ENCODE data around the gene KRR1.

The KRR1 gene

GRCh38 chr12:75478116-75478794 is 33.2 kb downstream of the KRR1 start:
- DNase-seq (ENCODE audit: extremely low read depth, low read depth): no peak
- no peak for TF ChIP-seq CTCF (IDR thresholded peaks at IDR 0.05; ENCODE audit: low read depth, low read length, missing control alignments)
- H3K4me3 ChIP-seq (replicated peaks; ENCODE audit: low read depth, low read length): no peak overlapping the region

DNA sequence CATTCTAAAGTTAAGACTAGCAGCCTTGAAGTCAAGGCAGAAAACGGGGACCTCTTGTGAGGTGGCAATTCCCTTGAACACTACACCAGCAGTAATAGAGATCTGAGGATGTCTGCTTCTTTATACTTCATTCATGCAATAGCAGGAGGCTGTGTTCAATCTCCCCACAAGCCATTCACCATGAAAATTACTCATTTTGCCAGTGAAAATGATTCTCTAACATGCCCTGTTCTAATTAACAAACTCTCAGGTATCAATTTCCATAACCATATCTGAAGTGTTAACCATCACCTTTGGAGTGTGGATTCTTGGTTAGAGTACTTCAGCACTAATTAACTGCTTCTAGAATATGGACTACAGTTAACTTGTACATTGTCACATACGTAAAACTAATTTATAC is 34.3 kb downstream of the KRR1 start:
- no peak for TF ChIP-seq CTCF (IDR thresholded peaks at IDR 0.05; ENCODE audit: low read depth, low read length, missing control alignments)
- no peak overlapping the region for H3K4me3 ChIP-seq (replicated peaks; ENCODE audit: low read depth, low read length)

GRCh38 chr12:75476071-75476470 is 35.3 kb downstream of the KRR1 start:
- DNase-seq (ENCODE audit: extremely low read depth, low read depth): no peak
- H3K4me3 ChIP-seq (replicated peaks; ENCODE audit: low read depth, low read length): no peak overlapping the region
- TF ChIP-seq CTCF (IDR thresholded peaks at IDR 0.05; ENCODE audit: low read depth, low read length, missing control alignments): no peak

More for the DNA sequence above, 34.3 kb downstream of the KRR1 start:
- no peak for DNase-seq (ENCODE audit: extremely low read depth, low read depth)

- DNase-seq (ENCODE audit: extremely low read depth, low read depth): no peak
- TF ChIP-seq CTCF (IDR thresholded peaks at IDR 0.05; ENCODE audit: low read depth, low read length, missing control alignments): no peak
- no peak overlapping the region for H3K4me3 ChIP-seq (replicated peaks; ENCODE audit: low read depth, low read length)
Measured at GRCh38 chr12:75474116-75474515, 37.3 kb downstream of the KRR1 start.

GRCh38 chr12:75471902-75472890 is 39.2 kb downstream of the KRR1 start:
- TF ChIP-seq CTCF (IDR thresholded peaks at IDR 0.05; ENCODE audit: low read depth, low read length, missing control alignments): no peak
- H3K4me3 ChIP-seq (replicated peaks; ENCODE audit: low read depth, low read length): no peak overlapping the region
- DNase-seq (ENCODE audit: extremely low read depth, low read depth): no peak

DNA sequence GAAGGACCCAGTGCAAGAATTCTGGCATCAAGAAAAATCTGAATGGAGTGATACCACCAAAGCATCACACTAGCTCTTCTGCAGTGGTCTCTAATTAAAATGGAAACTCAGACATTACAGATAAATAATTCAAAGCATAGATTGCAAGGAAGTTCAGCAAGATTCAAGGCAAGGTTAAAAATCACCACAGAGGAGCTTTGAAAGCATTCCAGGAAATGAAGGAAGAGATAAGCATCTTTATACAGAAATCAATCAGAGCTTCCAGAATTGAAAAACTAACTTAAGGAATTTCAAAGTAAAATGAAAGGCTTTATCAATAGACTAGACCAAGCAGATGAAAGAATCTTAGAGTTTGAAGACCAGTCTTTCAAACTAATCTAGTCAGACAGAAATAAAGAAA is 51.2 kb downstream of the KRR1 start:
- DNase-seq (ENCODE audit: extremely low read depth, low read depth): no peak
- H3K4me3 ChIP-seq (replicated peaks; ENCODE audit: low read depth, low read length): no peak overlapping the region
- no peak for TF ChIP-seq CTCF (IDR thresholded peaks at IDR 0.05; ENCODE audit: low read depth, low read length, missing control alignments)
